B cell (primary cell): ENCODE data around the gene ADIG. TPM values are rescaled to one million over a fixed set of nuclear protein-coding genes. Genes with fewer than 3 reads are reported as not detected.

Experiments used
- ATAC-seq: fragments of 200-7000 bp; cut with Tn5 transposase; one replicate; pipeline ENCODE4 v1.10.0; 2021; ENCODE audit warnings: low read depth, mild to moderate bottlenecking, moderate number of reproducible peaks, moderate library complexity
- CTCF ChIA-PET: fragments of 350-600 bp; sonication (Branson Sonifier 250); formaldehyde crosslinking; loops from one replicate; lab custom pipeline; 2021; ENCODE audit warnings: antibody characterized with exemption, inconsistent platforms; lab: Charles Lee
- POLR2A ChIA-PET: fragments of 350-600 bp; sonication (Branson Sonifier 250); formaldehyde crosslinking; loops from one replicate; lab custom pipeline; 2021; ENCODE audit warnings: antibody characterized with exemption; lab: Charles Lee
- DNase-seq: peaks from one replicate; pipeline ENCODE4 v3.0.0; 2013
- H2AFZ ChIP-seq: 2 replicates; pipeline ENCODE4 v1.6.1; 2012; ENCODE audit warnings: mild to moderate bottlenecking, low read depth, low read length; ENCODE audit not compliant: insufficient read depth, poor library complexity, severe bottlenecking
- H3K27ac ChIP-seq, 2 donors: 1 replicate in 1 of 2; 2 replicates in 1 of 2; pipeline ENCODE4 v1.5.1; 2012 to 2013; ENCODE audit warnings: low read length in 2 of 2, mild to moderate bottlenecking in 2 of 2, moderate library complexity in 1 of 2
- H3K27me3 ChIP-seq, 4 experiments: fragments of 200-600 bp in 1 of 4; sonication (generic) in 1 of 4; replicated peaks in 1 of 4; 1 replicate in 2 of 4; 2 replicates in 2 of 4; pipeline versions ENCODE4 v1.6.1 to v1.7.0; 2013 to 2016; ENCODE audit warnings: low read length in 3 of 4, mild to moderate bottlenecking in 2 of 4, mixed read lengths in 1 of 4, moderate library complexity in 1 of 4; ENCODE audit not compliant: insufficient read depth in 4 of 4, control insufficient read depth in 3 of 4; ENCODE audit errors: control extremely low read depth in 1 of 4
- H3K36me3 ChIP-seq, 2 experiments: replicated peaks in 1 of 2; 1 replicate in 1 of 2; 2 replicates in 1 of 2; pipeline versions ENCODE4 v1.6.1 to v1.7.1; 2013; ENCODE audit warnings: low read length in 1 of 2; ENCODE audit not compliant: insufficient read depth in 2 of 2, control insufficient read depth in 1 of 2; ENCODE audit errors: control extremely low read depth in 1 of 2, extremely low read depth in 1 of 2
- H3K4me1 ChIP-seq, 2 donors: fragments of 200-600 bp in 1 of 2; sonication (generic) in 1 of 2; 1 replicate in 1 of 2; 2 replicates in 1 of 2; pipeline versions ENCODE4 v1.5.1 to v1.6.1; 2013 to 2017; ENCODE audit warnings: low read length in 2 of 2; ENCODE audit not compliant: control insufficient read depth in 2 of 2, insufficient read depth in 2 of 2
- H3K4me2 ChIP-seq: replicated peaks from 2 replicates; pipeline ENCODE3; 2012; ENCODE audit warnings: mild to moderate bottlenecking, low read depth, low read length; ENCODE audit not compliant: poor library complexity, severe bottlenecking
- H3K4me3 ChIP-seq, 5 experiments: fragments of 200-600 bp in 1 of 5; sonication (generic) in 1 of 5; 1 replicate in 3 of 5; 2 replicates in 2 of 5; pipeline versions ENCODE4 v1.5.1 to v1.7.0; 2011 to 2016; ENCODE audit warnings: low read length in 4 of 5, mild to moderate bottlenecking in 4 of 5, low read depth in 2 of 5, control low read depth in 1 of 5, moderate library complexity in 1 of 5; ENCODE audit not compliant: insufficient read depth in 1 of 5; ENCODE audit errors: control extremely low read depth in 1 of 5, extremely low read depth in 1 of 5
- H3K79me2 ChIP-seq: fragments of 200-600 bp; sonication (generic); one replicate; pipeline ENCODE4 v1.6.0; 2016; ENCODE audit warnings: low read length; ENCODE audit not compliant: control insufficient read depth, insufficient read depth
- H3K9ac ChIP-seq: fragments of 200-600 bp; sonication (generic); 2 replicates; pipeline ENCODE4 v1.6.1; 2017; ENCODE audit warnings: mild to moderate bottlenecking, low read length, moderate library complexity
- H3K9me3 ChIP-seq, 3 donors: one replicate each; pipeline versions ENCODE4 v1.6.1 to v1.7.1; 2013; ENCODE audit warnings: low read length in 2 of 3; ENCODE audit not compliant: control insufficient read depth in 2 of 3, insufficient read depth in 1 of 3; ENCODE audit errors: control extremely low read depth in 1 of 3
- H4K20me1 ChIP-seq: 2 replicates; pipeline ENCODE4 v1.6.0; 2012; ENCODE audit warnings: mild to moderate bottlenecking, low read length; ENCODE audit not compliant: insufficient read depth, control insufficient read depth, poor library complexity, severe bottlenecking
- H3K27ac Mint-ChIP-seq: one replicate; pipeline ENCODE4 v1.8.0; 2021; ENCODE audit warnings: mixed read lengths
- H3K27me3 Mint-ChIP-seq: one replicate; pipeline ENCODE4 v1.8.0; 2021; ENCODE audit warnings: mixed read lengths
- H3K4me1 Mint-ChIP-seq: one replicate; pipeline ENCODE4 v1.8.0; 2021; ENCODE audit warnings: mixed read lengths
- H3K4me3 Mint-ChIP-seq: one replicate; pipeline ENCODE4 v1.8.0; 2021; ENCODE audit warnings: mixed read lengths
- H3K9me3 Mint-ChIP-seq: one replicate; pipeline ENCODE4 v1.8.0; 2022; ENCODE audit warnings: mixed read lengths; ENCODE audit not compliant: insufficient read depth
- EZH2 ChIP-seq: IDR thresholded peaks from 2 replicates; pipeline ENCODE4 v1.6.1; 2012; ENCODE audit warnings: borderline replicate concordance, low read depth, mild to moderate bottlenecking, moderate library complexity, low read length; ENCODE audit not compliant: insufficient read depth, poor library complexity, severe bottlenecking
- WGBS: methylation state at CpG from one replicate; pipeline ENCODE4 v1.1.5; 2013; ENCODE audit warnings: missing lambda C conversion rate; ENCODE audit not compliant: insufficient coverage; 5-methylcytosine and 5-hydroxymethylcytosine counted together
- intact Hi-C: fragments of 100-400 bp; cut with micrococcal nuclease; formaldehyde crosslinking; loops from one replicate; pipeline ENCODE4 v1.10.0; 2022
- polyA plus RNA-seq: library from polyadenylated mRNA; depleted of rRNA; stranded (reverse); fragments of >200 nt; gene quantifications from 2 replicates; pipeline ENCODE4 v1.2.3, GENCODE V29; 2012
- total RNA-seq, 2 donors: library from RNA; stranded (reverse); fragments of 120-200 nt in 1 of 2; gene quantifications; 1 replicate in 1 of 2; 2 replicates in 1 of 2; pipeline versions ENCODE4 v1.2.3 to v1.2.4, GENCODE V29; 2013 to 2022
- TF ChIP-seq, protein P1 (sequence below): fragments of 200-600 bp; IDR thresholded peaks from one replicate; pipeline ENCODE4 v1.8.0; 2022; ENCODE audit warnings: antibody characterized with exemption, mild to moderate bottlenecking

ADIG gene
- total and polyA plus RNA-seq, 2 donors (not counting 1 experiment from before 2014, with no cell fraction given) = not detected

DNA sequence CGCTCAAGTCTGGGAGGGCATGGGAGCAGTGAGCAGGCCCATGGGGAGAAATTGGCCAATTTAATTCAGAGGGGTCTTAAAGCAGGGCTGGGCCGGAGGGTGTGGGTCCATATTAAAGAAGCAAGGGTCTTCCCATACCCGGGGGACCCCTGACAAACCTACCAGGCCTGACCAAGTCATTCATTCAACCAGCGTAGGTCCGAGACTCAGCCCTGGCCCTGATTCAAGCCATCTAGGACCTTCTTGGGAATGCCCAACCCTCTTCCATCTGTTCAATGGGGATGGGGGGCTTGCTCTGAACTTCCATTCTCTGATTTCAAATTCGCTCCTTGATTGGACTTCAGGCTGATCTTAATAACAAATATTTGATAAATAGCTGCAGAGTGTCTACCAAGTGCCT, 7.3 kb downstream of the ADIG start:
- ATAC-seq = no peak
- Mint-ChIP-seq H3K4me1 (no peaks in the 10 kb centered on the region), H3K9me3 (no peaks in the 10 kb centered on the region), H3K4me3 (no peak overlapping the region), H3K27ac (no peak overlapping the region), H3K27me3 (peaks cover 13% of the 10 kb centered on the region)
- 100% methylated on average over 3 of the region's 6 CpGs for whole genome bisulfite sequencing
- CTCF ChIA-PET = no interaction called here
- no peak overlapping the region for H3K9ac ChIP-seq
- no peak overlapping the region for H2AFZ ChIP-seq
- H3K27ac ChIP-seq = no peak overlapping the region
- POLR2A ChIA-PET = no interaction called here
- no peak for TF ChIP-seq EZH2
- TF ChIP-seq, protein P1, sequence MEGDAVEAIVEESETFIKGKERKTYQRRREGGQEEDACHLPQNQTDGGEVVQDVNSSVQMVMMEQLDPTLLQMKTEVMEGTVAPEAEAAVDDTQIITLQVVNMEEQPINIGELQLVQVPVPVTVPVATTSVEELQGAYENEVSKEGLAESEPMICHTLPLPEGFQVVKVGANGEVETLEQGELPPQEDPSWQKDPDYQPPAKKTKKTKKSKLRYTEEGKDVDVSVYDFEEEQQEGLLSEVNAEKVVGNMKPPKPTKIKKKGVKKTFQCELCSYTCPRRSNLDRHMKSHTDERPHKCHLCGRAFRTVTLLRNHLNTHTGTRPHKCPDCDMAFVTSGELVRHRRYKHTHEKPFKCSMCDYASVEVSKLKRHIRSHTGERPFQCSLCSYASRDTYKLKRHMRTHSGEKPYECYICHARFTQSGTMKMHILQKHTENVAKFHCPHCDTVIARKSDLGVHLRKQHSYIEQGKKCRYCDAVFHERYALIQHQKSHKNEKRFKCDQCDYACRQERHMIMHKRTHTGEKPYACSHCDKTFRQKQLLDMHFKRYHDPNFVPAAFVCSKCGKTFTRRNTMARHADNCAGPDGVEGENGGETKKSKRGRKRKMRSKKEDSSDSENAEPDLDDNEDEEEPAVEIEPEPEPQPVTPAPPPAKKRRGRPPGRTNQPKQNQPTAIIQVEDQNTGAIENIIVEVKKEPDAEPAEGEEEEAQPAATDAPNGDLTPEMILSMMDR = no peak
- H3K4me1 ChIP-seq = no peaks in the 10 kb centered on the region
- no peaks in the 10 kb centered on the region for H4K20me1 ChIP-seq
- no peaks in the 10 kb centered on the region for H3K79me2 ChIP-seq
- H3K9me3 ChIP-seq = no peaks in the 10 kb centered on the region
- H3K4me3 ChIP-seq = no peak overlapping the region
- H3K27me3 ChIP-seq = peaks cover 0 to 15% (median 3%) of the 10 kb centered on the region in 4 experiments
- H3K36me3 ChIP-seq = no peaks in the 10 kb centered on the region
- no peak overlapping the region for H3K4me2 ChIP-seq
- no peak for DNase-seq
- intact Hi-C loops = no loop called here

DNA sequence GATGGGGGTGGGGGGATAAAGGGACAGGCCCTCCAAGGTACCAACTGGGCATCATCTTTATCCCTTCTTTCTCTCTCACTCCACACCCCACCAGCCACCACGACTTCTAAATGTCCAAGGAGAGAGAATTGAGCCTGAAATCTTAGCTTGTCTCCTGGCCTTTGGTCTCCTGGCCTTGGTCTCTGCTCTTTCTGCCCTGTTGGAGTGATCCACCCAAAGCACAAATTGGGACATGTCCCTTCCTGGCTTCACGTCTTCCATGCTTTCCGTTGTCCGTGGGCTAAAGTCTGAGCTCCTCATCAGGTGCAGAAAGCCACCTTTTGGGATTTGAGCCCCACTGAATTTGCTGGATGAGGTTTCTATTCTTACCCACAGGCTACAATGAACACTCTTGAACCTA, 8.4 kb downstream of the ADIG start:
- Histone ChIP-seq H3K27me3 (peaks cover 0 to 15% (median 2%) of the 10 kb centered on the region in 4 experiments), H2AFZ (no peak overlapping the region), H3K79me2 (no peaks in the 10 kb centered on the region), H3K9ac (no peak overlapping the region), H3K4me3 (no peak overlapping the region), H3K27ac (no peak overlapping the region), H4K20me1 (no peaks in the 10 kb centered on the region), H3K4me1 (no peaks in the 10 kb centered on the region), H3K36me3 (no peaks in the 10 kb centered on the region), H3K9me3 (no peaks in the 10 kb centered on the region), H3K4me2 (no peak overlapping the region)
- no peak overlapping the region for H3K4me3 Mint-ChIP-seq
- H3K9me3 Mint-ChIP-seq = no peaks in the 10 kb centered on the region
- DNase-seq (no peak), ATAC-seq (no peak)
- WGBS = 88% methylated on average over 4 of the region's 4 CpGs
- CTCF ChIA-PET = no interaction called here
- TF ChIP-seq, protein P1 = no peak
- intact Hi-C loops = no loop called here
- POLR2A ChIA-PET = no interaction called here
- H3K4me1 Mint-ChIP-seq = no peaks in the 10 kb centered on the region
- H3K27me3 Mint-ChIP-seq = peaks cover 13% of the 10 kb centered on the region
- H3K27ac Mint-ChIP-seq = no peak overlapping the region
